NCI-H2227 (cell line): ENCODE results near the gene TTC31.
"Not testable (repeated sequence)": the region's sequence is repeated elsewhere in the genome, so short reads cannot be mapped to it uniquely, and the experiment has no call there.

Source experiments
- DNase-seq: peaks from one replicate; lab custom pipeline; 2025; ENCODE audit not compliant: unreplicated experiment; lab: John Stamatoyannopoulos, UW

The TTC31 gene

DNA sequence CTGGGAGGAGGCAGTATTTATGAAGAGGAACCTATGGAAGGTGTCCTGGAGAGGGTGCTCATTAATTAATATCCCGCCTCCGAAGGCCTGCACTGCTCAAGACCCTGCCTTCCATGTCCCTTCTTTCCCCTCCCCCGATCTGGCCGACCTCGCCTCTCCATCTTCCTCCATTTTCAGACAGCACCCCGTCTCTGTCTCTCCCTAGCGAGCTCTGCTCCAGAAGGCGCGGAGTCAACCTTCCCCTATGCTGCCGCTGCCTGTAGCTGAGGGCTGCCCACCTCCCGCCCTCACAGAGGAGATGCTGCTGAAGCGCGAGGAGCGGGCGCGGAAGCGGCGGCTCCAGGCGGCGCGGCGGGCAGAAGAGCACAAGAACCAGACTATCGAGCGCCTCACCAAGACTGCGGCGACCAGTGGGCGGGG lies 25.7 kb upstream of the TTC31 start:
- no peak for DNase-seq

DNA sequence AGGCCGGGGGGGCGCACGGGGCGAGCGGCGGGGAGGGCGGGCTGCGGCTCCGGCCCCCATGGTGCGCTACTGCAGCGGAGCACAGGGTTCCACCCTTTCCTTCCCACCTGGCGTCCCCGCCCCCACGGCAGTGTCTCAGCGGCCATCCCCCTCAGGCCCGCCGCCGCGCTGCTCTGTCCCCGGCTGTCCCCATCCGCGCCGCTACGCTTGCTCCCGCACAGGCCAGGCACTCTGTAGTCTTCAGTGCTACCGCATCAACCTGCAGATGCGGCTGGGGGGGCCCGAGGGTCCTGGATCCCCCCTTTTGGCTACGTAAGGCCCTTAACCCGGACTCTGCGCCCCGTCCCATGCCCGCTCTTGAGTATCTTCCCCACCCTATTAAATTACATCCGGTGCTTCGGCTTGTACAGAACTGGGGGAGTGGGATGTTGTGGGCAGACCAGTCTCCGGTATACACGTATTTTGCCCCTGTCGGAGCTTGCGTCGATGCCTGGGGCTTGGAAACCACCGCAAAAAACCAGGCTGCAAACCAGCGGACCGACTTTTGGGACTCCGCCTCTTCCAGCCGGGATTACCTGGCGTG lies 25.2 kb upstream of the TTC31 start:
- peak; percentile 89 for DNase-seq

DNA sequence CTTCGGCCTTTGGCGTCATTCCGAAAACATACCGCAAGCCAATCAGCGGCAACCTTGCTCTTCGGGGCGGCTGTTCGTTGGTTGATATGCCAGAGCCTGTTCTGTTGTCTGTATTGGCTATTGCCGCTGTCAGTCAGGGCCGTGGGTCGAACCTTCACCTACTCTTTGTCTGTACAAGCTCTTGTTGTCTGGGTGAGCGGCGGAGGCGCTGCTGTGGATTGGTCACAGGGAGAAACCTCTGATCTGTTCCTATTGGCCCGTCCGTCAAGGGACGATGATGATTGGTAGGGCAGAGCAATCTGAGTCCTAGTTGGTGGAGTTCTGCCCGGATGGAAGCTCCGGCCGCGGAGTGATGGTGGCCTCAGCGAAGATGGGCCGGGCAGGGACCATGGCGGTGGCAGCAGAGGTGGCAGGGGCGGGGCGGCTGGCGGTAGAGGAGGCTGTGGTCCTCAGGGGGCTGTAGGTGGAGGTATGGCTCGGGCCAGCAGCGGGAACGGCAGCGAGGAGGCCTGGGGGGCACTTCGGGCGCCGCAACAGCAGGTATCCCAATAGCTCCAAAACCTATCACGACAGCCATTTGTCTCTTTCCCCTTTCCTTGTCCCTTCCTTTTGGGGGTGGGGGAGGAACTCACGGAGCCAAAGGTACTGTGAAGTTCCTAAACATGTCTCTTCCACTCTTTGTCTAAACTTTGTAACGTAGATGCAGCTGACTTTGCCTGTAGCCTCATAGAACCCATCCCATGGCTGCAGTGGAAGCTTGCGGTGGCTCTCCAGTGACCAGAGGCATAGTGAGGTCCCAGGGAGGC lies 24.5 kb upstream of the TTC31 start, which contains the start of gene WBP1:
WBP1 (plus strand) TSS at position 307 of the 806 bp plus-strand sequence; CDS start at position 472, 165 bp downstream.
- peak; percentile 99 for DNase-seq

DNA sequence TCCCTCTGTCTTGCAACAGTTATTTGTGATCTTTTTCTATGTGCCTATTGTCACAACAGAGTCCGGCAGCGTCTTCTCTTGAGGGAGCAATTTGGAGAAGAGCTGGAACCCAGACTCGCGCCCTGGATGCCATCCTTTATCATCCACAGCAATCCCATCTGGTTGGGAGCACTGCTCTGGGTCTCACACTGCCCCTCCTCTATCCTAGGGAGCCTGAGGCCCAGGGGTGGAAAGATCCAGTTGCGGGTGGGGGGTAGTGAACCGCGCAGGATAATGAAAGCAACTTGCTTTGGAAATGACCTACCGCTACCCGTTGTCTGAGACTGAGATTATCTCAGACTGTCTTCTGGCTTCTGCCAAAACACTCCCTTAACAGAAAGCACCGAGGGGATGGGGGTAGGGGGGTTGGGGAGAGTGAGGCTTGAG lies 23.9 kb upstream of the TTC31 start:
- peak; percentile 43 for DNase-seq

DNA sequence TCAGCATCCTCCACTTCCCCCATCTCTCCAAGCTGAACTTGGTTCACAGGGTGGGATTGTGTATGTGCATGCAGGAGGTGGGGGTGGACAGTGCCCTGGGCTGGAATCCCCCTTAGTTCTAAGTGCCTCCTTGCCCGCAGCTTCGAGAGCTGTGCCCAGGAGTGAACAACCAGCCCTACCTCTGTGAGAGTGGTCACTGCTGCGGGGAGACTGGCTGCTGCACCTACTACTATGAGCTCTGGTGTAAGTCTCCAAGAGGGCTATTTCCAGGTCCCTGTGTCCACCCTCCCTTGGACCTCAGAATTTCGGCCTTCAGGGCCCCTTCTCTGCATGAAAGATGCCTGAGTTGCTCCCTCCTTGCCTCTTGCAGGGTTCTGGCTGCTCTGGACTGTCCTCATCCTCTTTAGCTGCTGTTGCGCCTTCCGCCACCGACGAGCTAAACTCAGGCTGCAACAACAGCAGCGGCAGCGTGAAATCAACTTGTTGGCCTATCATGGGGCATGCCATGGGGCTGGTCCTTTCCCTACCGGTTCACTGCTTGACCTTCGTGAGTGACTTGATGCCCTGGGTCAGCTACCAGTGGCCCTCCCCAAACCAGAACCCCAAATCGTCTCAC lies 23.3 kb upstream of the TTC31 start:
- not testable (repeated sequence) for DNase-seq

DNA sequence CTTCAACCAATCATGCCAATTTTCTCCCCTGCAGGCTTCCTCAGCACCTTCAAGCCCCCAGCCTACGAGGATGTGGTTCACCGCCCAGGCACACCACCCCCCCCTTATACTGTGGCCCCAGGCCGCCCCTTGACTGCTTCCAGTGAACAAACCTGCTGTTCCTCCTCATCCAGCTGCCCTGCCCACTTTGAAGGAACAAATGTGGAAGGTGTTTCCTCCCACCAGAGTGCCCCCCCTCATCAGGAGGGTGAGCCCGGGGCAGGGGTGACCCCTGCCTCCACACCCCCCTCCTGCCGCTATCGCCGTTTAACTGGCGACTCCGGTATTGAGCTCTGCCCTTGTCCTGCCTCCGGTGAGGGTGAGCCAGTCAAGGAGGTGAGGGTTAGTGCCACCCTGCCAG lies 22.7 kb upstream of the TTC31 start:
- DNase-seq = not testable (repeated sequence)

DNA sequence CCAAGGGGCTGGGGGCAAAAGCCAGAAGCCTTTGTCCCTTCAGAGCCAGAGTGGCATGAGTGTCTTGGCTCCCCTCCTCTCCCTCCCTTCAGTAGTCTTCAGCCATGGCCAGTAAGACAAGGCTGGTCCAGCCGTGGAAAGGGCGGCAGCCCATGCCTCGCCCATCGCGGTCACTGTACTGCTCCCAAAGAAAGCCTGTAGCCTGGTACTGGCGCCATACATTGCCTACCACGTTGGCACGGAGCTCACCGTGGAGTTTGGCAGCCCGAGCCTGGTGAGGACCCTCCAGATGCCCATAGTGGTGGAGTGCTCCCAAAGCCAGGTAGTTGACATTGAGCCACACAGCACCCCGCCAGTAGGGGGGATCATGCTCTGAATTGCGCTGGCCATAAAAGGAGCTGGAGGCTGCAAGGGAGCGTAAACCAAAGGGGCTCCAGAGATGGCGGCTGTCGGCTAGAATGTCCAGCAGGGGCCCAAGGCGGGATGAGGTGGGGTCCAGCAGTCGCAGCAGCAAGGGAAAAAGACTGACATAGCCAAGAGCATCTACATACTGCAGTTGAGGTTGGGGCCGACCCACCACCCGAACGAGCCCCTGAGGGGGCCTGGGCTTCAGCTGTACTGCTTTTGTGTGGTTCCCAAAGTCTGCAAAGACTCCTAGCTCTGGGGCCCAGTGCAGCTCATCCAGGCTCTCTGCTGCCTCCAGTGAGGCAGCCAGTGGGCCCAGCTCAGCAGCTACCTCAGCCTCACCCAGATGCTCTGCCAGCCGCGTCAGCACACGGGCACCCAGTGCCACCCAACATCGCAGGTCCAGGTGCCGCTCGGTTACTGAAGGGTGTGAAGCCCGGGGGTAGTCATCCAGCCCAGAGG lies 21.5 kb upstream of the TTC31 start:
- no peak for DNase-seq

DNA sequence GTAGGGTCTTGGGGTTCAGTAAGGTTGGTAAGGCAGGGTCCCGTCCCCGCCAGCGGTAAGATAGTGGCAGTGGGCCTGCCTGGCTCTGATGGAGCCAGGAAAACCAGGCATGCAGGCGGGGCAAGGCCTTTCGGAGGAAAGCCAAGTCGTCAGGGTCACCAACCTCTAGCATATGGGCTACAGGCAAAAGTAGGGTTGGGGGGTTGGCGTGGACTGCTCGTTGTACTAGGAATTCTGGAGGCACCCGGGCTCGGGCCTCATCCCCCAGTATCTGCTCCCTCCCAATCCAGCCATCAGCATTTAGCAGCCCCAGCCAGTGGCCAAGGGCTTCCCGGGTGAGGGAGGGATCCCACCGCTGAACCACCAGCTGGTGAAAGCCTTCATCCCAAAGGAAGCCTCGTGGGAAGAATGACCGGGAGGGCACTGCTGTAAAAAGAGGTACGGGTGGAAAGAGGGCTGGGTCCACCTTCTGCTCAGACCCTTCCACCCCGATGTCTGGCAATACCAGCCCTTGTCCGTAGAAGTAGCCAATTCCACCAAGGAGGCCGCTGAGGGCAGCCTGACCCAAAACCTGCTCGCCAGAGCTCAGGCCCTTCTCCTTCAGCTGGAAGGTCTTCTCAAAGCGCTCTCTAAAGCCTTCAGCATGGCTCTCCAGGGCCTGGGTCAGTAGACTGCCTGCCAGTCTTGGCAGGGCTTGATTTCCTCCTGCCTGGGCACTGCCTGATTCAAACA lies 20.7 kb upstream of the TTC31 start:
- DNase-seq = no peak

DNA sequence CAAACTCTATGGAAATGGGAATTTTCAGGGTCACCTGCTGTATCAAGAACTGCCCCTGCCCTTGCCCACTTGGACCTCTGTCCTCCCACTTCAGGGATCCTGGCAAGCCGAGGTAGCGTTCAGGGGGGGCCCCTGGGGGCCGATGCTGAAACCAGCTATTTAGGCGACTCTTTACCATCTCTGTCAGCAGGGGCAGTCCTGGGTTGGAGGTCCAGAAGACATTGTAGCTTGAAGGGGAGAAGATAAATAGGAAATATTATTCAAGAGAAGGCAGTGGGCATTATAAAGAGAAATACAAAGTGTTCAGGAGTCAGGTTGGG lies 20.1 kb upstream of the TTC31 start:
- DNase-seq = no peak

DNA sequence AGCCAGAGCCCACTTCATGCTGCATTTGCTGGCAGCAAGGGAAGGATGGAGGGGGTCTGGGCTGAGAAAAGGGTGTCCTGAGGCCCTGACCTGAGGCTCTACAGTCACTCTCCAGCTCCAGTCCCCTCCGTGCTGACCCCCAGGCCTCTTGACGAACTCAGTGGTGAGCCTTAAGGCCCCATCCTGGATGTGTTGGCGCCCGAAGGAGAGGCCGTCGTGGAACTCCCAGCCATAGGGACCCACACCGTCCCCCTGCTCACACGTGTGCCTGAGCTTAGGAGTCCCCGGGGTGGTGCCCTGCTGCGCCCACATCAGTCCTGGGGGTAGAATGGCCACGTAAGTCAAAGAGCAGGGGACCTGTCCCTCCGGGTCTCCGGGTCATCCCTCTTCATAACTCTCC lies 18.5 kb upstream of the TTC31 start:
- no peak for DNase-seq

DNA sequence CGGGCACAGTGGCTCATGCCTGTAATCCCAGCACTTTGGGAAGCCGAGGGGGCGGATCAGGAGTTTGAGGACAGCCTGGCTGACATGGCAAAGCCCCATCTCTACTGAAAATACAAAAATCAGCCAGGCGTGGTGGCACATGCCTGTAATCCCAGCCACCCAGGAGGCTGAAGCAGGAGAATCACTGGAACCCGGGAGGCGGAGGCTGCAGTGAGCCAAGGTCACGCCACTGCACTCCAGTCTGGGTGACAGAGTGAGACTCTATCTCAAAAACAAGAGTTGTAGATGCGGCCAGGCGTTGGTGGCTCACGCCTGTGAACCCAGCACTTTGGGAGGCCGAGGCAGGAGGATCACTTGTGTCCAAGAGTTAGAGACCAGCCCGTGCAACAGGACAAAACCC lies 12.1 kb upstream of the TTC31 start:
- not testable (repeated sequence) for DNase-seq

DNA sequence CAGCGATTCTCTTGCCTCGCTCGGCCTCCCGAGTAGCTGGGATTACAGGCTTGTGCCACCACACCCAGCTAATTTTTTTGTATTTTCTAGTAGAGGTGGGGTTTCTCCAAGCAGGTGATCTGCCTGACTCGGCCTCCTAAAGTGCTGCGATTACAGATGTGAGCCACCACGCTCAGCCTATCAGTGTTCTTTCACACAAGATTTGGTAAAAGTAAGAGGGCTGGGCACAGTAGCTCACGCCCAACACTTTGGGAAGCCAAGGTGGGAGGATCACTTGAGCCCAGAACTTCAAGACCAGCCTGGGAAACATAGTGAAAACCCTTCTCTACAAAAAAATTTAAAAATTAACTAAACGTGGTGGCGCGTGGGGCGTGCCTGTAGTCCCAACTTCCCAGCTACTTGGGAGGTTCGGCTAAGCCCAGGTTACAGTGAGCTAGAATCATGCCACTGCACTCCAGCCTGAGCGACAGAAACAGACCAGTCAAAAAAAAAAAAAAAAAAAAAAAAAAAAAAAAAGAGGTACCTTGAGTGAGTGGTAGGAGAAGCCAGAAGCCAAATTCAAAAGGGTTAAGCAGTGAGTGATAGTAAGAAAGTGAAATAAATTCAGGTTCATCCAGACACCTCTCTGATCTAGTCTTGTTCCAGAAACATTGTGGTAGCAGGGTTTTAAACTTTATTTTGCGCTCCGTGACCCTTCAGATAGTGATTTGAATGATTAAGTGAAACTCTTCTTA lies 11.4 kb upstream of the TTC31 start:
- no peak for DNase-seq

DNA sequence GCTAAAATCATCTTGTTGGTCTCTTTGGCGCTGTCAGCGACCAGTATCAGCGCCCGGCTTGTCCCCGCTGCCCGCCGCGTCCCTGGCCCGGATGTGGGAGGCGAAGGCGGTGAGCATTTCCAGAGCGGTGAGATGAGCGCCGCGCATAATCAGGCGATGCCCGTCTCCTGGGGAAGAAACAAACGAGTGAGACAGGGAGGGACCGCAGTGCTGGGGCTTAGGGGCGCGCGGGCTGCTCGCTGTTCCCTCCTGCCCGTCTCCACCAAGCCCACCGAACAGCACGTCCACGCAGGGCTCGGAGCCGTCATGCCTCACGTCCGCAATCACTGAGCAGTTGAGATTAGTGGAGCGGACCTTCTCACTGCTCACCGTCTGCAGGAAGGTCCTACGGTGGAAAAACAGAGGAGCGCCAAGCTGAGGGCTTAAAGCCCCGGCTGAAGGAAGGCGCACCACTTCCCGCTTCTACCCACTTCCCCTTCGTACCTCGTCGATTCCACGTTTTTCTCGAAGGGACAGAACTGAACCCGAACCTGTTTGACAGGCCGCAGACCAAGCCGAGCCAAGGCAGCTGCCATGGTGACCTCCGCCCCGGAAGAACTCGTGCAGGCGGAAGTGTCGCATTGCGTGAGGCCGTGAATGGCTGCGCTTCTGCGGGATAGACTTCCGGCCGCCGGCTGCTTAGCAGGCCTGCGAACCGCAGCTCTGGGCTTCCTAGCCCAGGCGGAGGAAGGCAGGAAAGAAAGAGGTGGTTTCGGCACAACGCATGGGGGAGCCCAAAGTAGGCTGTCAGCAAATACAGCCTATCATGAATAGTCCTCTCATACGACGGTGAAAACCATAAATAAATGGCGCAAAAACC lies 10.6 kb upstream of the TTC31 start, which contains the start of gene MRPL53:
MRPL53 (minus strand) TSS at position 595 of the 859 bp plus-strand sequence; CDS start at position 575, 20 bp downstream.
- peak; percentile 97 for DNase-seq

DNA sequence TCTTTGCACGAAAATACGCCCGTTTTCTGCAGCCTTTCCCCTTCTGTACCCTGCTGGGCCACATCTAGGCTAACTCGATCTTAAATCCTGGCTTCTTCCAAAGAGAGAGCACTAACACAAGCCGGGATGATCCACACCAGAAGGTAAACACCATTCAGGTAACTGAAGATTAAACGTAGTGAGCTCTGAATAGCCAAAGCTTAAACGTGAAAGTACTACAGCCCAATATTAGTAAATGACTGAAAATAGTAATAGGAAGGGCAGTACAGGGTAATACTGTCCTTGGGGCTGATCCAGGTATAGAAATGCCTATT lies 10.0 kb upstream of the TTC31 start:
- no peak for DNase-seq

DNA sequence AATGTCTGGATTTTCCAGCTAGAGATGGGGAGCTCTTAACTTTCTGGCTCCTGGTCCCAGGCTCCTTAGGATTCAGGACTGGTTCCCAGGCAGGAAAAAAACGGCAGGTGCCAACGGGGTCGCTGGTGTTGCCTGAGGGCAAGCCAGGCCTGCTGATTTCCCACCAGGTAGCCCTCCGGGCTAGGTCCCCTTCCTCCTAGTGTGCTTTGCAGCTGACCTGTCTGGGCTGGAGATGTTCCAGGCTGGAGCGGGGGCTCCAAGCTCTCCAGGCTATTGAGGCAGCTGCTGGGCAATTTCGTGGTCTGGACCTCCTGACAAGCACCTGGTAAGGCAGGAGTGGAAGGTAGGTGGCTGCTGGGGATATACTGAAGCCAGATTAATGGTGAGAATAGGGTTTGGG lies 8.4 kb upstream of the TTC31 start:
- no peak for DNase-seq

DNA sequence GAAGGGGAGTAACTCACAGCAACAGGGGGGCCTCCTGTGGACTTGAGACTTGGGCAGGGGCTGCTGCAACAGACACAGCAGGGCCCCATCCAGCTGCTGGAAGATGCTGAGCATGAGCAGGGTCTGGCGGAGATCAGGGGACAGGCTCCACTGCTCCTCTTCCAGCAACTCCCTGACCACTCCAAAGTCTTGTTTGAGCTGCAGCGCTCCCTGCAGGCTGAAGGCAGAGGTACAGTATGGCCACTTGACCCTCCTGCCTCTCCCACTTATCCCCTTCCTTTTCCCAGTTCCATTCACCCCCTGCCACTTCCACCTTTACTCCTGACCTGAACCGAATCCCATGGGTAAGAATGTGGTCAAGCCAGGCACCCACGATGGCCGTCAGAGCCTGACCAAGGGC lies 8.0 kb upstream of the TTC31 start:
- no peak for DNase-seq

DNA sequence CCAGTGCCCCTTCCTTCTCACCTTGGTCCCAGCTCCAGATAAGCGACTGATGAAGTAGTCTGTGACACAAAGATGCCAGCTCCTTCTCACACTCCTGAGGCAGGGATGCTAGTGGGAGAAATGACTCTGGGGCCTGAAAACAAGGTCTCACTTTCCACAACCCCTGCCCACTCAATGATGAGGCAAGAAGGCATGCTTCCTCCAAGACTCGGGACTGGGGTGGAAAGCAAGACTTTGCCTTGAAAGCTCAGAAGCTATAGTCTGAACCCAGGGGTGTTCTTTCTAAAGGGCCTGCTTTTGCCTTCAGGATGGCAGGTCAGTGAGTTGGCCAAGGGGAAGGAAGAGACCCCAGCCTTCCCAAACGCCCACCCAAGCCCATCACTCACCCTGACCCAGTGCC lies 1.4 kb upstream of the TTC31 start:
- no peak for DNase-seq

DNA sequence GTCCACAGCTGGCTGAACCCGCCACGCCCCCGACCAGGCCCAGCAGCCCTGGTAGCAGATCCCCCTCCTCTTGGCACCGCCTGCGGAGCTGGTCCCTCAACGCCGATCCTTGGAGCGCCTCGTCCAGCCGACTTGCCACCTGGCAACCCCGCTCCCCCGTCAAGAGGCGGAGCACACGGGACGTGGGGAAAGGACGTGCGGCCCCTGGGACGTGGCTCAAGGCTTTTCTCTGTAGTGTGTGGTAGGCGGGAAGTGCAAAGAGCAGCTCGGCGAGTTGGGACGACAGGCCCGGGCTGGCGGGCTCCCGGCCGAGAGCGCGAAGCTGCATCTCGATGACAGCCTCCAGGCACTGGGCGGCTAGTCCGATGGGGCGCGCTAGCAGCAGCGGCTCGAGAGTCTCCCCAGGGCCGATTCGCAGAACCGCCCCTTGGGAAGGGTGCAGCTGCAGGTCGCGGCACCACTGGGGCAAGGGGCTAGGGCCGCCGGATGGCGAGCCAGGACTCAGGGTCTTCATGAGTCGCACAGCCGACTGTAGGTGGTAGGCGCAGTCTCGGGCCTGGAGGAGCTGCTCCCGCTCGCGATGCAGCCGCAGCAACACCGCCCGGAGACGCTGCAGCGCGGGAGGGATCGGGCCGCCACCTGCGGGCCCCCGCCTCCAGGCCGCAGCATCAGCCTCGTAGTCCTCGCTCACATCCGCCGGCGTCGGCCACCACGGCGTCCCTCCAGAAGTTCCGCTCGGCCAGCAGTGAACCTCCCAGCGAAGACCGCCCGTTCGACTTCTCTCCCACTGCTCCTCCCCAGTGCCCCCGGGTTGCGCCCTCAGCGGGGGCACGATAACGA lies 700 bp upstream of the TTC31 start:
- DNase-seq = peak; percentile 85
